ENCODE measurements around the gene OR56A5.

The OR56A5 gene, protein sequence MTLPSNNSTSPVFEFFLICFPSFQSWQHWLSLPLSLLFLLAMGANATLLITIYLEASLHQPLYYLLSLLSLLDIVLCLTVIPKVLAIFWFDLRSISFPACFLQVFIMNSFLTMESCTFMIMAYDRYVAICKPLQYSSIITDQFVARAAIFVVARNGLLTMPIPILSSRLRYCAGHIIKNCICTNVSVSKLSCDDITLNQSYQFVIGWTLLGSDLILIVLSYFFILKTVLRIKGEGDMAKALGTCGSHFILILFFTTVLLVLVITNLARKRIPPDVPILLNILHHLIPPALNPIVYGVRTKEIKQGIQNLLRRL

DNA sequence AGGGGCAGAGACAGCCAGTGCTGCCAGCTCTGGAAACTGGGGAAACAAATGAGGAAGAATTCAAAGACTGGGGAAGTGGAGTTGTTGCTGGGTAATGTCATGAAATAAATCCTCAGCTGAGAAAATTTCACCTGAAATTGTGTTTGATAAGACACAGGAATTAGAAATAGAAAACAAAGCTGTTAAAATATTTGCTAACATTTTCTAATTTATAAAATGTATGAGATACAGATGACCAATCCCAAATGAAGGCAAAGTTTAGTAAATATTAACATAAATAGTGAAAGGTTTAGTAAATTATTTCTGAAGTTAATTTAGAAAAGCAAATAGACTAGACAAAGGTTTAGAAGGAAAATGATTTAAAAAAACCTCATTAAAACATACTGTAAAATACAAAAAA, at the start of gene OR56A5:
Gene OR56A5, minus strand, starts transcription at position 101 of the 400 bp plus-strand sequence. Its CDS starts 0 bp downstream, at position 101.
- DNase-seq (ENCODE audit: low spot score): no peak
- no peak within 1 kb of the TSS for H3K4me3 ChIP-seq (ENCODE audit: severe bottlenecking)
- no peaks in the 10 kb centered on the region for H3K27me3 ChIP-seq (ENCODE audit: insufficient read depth, poor library complexity, severe bottlenecking)
- ATAC-seq (ENCODE audit: low read depth): no peak
- no peaks in the 10 kb centered on the region for H3K9me3 ChIP-seq (ENCODE audit: severe bottlenecking)
- H3K27ac ChIP-seq (ENCODE audit: poor library complexity, severe bottlenecking): no peak within 1 kb of the TSS
- TF ChIP-seq, protein P1, sequence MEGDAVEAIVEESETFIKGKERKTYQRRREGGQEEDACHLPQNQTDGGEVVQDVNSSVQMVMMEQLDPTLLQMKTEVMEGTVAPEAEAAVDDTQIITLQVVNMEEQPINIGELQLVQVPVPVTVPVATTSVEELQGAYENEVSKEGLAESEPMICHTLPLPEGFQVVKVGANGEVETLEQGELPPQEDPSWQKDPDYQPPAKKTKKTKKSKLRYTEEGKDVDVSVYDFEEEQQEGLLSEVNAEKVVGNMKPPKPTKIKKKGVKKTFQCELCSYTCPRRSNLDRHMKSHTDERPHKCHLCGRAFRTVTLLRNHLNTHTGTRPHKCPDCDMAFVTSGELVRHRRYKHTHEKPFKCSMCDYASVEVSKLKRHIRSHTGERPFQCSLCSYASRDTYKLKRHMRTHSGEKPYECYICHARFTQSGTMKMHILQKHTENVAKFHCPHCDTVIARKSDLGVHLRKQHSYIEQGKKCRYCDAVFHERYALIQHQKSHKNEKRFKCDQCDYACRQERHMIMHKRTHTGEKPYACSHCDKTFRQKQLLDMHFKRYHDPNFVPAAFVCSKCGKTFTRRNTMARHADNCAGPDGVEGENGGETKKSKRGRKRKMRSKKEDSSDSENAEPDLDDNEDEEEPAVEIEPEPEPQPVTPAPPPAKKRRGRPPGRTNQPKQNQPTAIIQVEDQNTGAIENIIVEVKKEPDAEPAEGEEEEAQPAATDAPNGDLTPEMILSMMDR (IDR thresholded peaks at IDR 0.05; ENCODE audit: poor library complexity, severe bottlenecking): no peak
- H3K36me3 ChIP-seq (ENCODE audit: low read depth): no peaks in the 10 kb centered on the region
- no peaks in the 10 kb centered on the region for H3K4me1 ChIP-seq (ENCODE audit: insufficient read depth, poor library complexity, severe bottlenecking)

DNA sequence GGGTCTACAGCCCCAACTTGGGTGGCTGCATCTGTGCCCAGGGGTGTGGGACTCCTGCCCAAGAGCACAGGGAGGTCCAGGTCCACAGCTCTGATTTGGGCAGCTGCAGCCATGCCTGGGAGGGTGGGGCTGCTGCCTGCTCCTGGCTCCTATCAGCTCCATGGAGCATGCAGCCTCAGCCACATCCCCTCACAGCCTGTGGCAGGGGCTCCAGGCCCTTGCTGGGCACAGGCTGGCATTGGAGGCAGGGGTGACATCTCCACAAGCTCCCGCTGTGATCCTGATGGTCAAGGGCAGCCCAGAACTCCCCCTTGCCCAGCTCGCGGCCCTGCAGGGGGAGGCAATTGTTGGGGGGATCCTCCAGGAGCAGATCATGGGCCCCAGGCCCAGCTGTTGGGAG, 44.7 kb upstream of the OR56A5 start:
- TF ChIP-seq, protein P1 (IDR thresholded peaks at IDR 0.05; ENCODE audit: poor library complexity, severe bottlenecking): no peak
- ATAC-seq (ENCODE audit: low read depth): no peak
- no peak for DNase-seq (ENCODE audit: low spot score)
- Histone ChIP-seq H3K27me3 (ENCODE audit: insufficient read depth, poor library complexity, severe bottlenecking) (peaks cover 5% of the 10 kb centered on the region), H3K9me3 (ENCODE audit: severe bottlenecking) (no peaks in the 10 kb centered on the region), H3K4me1 (ENCODE audit: insufficient read depth, poor library complexity, severe bottlenecking) (no peaks in the 10 kb centered on the region), H3K4me3 (ENCODE audit: severe bottlenecking) (no peak overlapping the region), H3K36me3 (ENCODE audit: low read depth) (no peaks in the 10 kb centered on the region), H3K27ac (ENCODE audit: poor library complexity, severe bottlenecking) (no peak overlapping the region)

DNA sequence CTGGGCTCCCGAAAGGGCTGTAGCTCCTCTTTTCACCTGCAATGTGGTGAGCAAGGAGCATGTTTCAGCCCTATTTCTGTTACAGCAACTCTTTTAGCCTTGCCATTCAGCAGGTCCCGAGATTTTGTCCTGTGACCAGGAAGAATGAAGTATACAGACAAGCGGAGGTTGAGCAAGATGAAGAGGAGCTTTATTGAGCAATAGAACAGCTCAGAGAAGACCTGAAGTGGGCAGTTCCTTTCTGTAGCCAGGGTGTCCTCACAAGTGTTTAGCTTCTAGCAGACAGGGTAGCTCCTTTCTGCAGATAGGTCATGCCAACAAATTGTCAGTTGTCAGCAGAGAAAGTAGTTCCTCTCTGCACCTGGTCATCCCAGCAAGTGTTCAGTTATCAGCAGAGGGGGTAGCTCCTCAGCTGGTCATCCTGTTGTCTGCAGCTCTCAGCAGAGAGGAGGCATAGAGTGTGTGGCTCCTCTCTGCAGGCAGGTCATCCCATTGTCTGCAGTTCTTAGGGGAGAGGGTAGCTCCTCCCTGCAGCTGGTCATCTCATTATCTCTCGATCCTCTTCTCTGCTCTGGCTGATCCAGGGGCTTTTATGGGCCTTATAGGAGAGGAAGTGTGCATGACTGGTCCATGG, 43.9 kb upstream of the OR56A5 start:
- Histone ChIP-seq H3K36me3 (ENCODE audit: low read depth) (no peaks in the 10 kb centered on the region), H3K4me1 (ENCODE audit: insufficient read depth, poor library complexity, severe bottlenecking) (no peaks in the 10 kb centered on the region), H3K4me3 (ENCODE audit: severe bottlenecking) (no peak overlapping the region), H3K27me3 (ENCODE audit: insufficient read depth, poor library complexity, severe bottlenecking) (peaks cover 5% of the 10 kb centered on the region), H3K9me3 (ENCODE audit: severe bottlenecking) (no peaks in the 10 kb centered on the region), H3K27ac (ENCODE audit: poor library complexity, severe bottlenecking) (no peak overlapping the region)
- ATAC-seq (ENCODE audit: low read depth) (no peak), DNase-seq (ENCODE audit: low spot score) (no peak)
- TF ChIP-seq, protein P1 (IDR thresholded peaks at IDR 0.05; ENCODE audit: poor library complexity, severe bottlenecking): no peak

DNA sequence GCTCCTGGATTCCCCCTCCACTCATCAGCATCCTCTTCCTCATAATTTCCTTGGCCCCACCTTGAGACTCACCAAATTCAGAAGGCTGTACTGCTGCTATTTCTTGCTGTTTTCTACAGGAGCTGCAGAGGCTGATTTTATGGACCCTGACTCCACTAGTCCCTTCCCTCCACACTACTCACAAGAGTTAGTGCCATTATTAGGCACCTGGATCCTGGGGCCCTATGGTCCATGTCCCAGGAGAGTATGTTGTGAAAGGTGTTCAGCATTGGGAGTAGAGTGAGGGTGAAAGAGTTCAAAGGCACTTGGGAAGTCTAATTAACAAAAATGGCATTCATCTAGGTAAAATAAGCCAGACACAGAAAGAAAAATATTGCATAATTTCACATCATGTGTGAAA, 38.6 kb upstream of the OR56A5 start, which contains the start of gene OR56A4:
Gene OR56A4, minus strand, starts transcription at position 101 of the 400 bp plus-strand sequence. CDS start 3,954 bp downstream, outside the sequence.
- H3K27me3 ChIP-seq (ENCODE audit: insufficient read depth, poor library complexity, severe bottlenecking): peaks cover 5% of the 10 kb centered on the region
- DNase-seq (ENCODE audit: low spot score) (no peak), ATAC-seq (ENCODE audit: low read depth) (no peak)
- TF ChIP-seq, protein P1 (IDR thresholded peaks at IDR 0.05; ENCODE audit: poor library complexity, severe bottlenecking): no peak
- H3K36me3 ChIP-seq (ENCODE audit: low read depth): no peaks in the 10 kb centered on the region
- H3K9me3 ChIP-seq (ENCODE audit: severe bottlenecking): no peaks in the 10 kb centered on the region
- no peak within 1 kb of the TSS for H3K4me3 ChIP-seq (ENCODE audit: severe bottlenecking)
- no peak within 1 kb of the TSS for H3K27ac ChIP-seq (ENCODE audit: poor library complexity, severe bottlenecking)
- H3K4me1 ChIP-seq (ENCODE audit: insufficient read depth, poor library complexity, severe bottlenecking): no peaks in the 10 kb centered on the region

DNA sequence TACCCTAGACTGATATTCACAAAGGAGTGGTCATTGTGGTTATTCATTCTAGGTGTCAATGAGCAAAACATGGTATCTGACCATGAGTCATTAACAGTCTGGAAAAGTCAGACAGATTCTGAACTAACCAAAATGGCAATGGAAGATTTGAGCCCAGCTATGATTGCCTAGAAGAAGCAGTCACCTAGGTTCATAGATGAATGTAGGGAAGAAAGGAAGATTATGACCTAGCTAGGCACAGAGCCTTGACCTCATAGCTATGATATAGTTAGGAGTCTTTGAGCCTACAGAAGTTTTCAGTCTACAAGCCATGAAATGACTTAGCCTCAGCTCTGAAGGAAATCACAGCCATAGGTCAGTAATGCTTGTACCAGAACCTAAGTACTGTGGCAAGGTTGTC, 38.1 kb upstream of the OR56A5 start:
- H3K27ac ChIP-seq (ENCODE audit: poor library complexity, severe bottlenecking): no peak overlapping the region
- H3K36me3 ChIP-seq (ENCODE audit: low read depth): no peaks in the 10 kb centered on the region
- ATAC-seq (ENCODE audit: low read depth) (no peak), DNase-seq (ENCODE audit: low spot score) (no peak)
- H3K4me3 ChIP-seq (ENCODE audit: severe bottlenecking): no peak overlapping the region
- no peaks in the 10 kb centered on the region for H3K9me3 ChIP-seq (ENCODE audit: severe bottlenecking)
- TF ChIP-seq, protein P1 (IDR thresholded peaks at IDR 0.05; ENCODE audit: poor library complexity, severe bottlenecking): no peak
- peaks cover 5% of the 10 kb centered on the region for H3K27me3 ChIP-seq (ENCODE audit: insufficient read depth, poor library complexity, severe bottlenecking)
- no peaks in the 10 kb centered on the region for H3K4me1 ChIP-seq (ENCODE audit: insufficient read depth, poor library complexity, severe bottlenecking)
